OCI-LY1 (cell line): ENCODE results near the gene OGDHL.

ENCODE experiments used
- H2AFZ ChIP-seq: fragments of 200-600 bp; sonication (generic), shearing (Covaris generic); 2 replicates; pipeline ENCODE4 v1.6.0; 2014; ENCODE audit warnings: antibody characterized with exemption, mild to moderate bottlenecking, low read length
- H3F3A ChIP-seq: fragments of 200-600 bp; sonication (generic), shearing (Covaris generic); 2 replicates; pipeline ENCODE4 v1.6.0; 2014; ENCODE audit warnings: mild to moderate bottlenecking, antibody characterized with exemption, low read length, moderate library complexity; ENCODE audit not compliant: insufficient read depth
- H3K27ac ChIP-seq: fragments of 200-600 bp; sonication (generic); 2 replicates; pipeline ENCODE4 v1.5.1; 2014; ENCODE audit warnings: low read length, mixed run types, mild to moderate bottlenecking, low read depth; ENCODE audit not compliant: poor library complexity, severe bottlenecking
- H3K27me3 ChIP-seq: fragments of 200-600 bp; sonication (generic); 2 replicates; pipeline ENCODE4 v1.6.0; 2014; ENCODE audit warnings: antibody characterized with exemption, mild to moderate bottlenecking, low read length, moderate library complexity; ENCODE audit not compliant: insufficient read depth
- H3K36me3 ChIP-seq: fragments of 200-600 bp; sonication (generic); 2 replicates; pipeline ENCODE4 v1.6.1; 2014; ENCODE audit warnings: mild to moderate bottlenecking, antibody characterized with exemption, low read length, moderate library complexity, mixed read lengths; ENCODE audit not compliant: insufficient read depth
- H3K4me1 ChIP-seq: fragments of 200-600 bp; sonication (generic); 2 replicates; pipeline ENCODE4 v1.5.1; 2014; ENCODE audit warnings: mild to moderate bottlenecking, low read length, moderate library complexity; ENCODE audit not compliant: insufficient read depth, severe bottlenecking
- H3K4me2 ChIP-seq: fragments of 200-600 bp; sonication (generic), shearing (Covaris generic); 2 replicates; pipeline ENCODE4 v1.6.1; 2014; ENCODE audit warnings: low read length
- H3K4me3 ChIP-seq: fragments of 200-600 bp; sonication (generic); 2 replicates; pipeline ENCODE4 v1.5.1; 2014; ENCODE audit warnings: low read length, low read depth, mild to moderate bottlenecking, mixed read lengths; ENCODE audit not compliant: poor library complexity, severe bottlenecking
- H3K79me2 ChIP-seq: fragments of 200-600 bp; shearing (Covaris generic); 2 replicates; pipeline ENCODE4 v1.6.1; 2016; ENCODE audit warnings: mixed run types, low read length, mixed read lengths; ENCODE audit not compliant: insufficient read depth
- H3K9ac ChIP-seq: fragments of 200-600 bp; sonication (generic), shearing (Covaris generic); 2 replicates; pipeline ENCODE4 v1.6.1; 2014; ENCODE audit warnings: mild to moderate bottlenecking, low read length, mixed read lengths
- H3K9me2 ChIP-seq: fragments of 200-600 bp; sonication (generic), shearing (Covaris generic); 2 replicates; pipeline ENCODE4 v1.6.1; 2014; ENCODE audit warnings: low read depth, mild to moderate bottlenecking, low read length, mixed read lengths
- H3K9me3 ChIP-seq: fragments of 200-600 bp; shearing (Covaris generic); 2 replicates; pipeline ENCODE4 v1.6.1; 2014; ENCODE audit warnings: low read length, mixed read lengths
- H4K20me1 ChIP-seq: fragments of 200-600 bp; sonication (generic), shearing (Covaris generic); 2 replicates; pipeline ENCODE4 v1.6.0; 2016; ENCODE audit warnings: mild to moderate bottlenecking, low read length; ENCODE audit not compliant: insufficient read depth
- EZH2 ChIP-seq: fragments of 200-600 bp; sonication (generic), shearing (Covaris generic); IDR thresholded peaks from 2 replicates; pipeline ENCODE4 v1.8.0; 2017; ENCODE audit warnings: borderline replicate concordance, mixed run types, mild to moderate bottlenecking, antibody characterized with exemption, low read length, moderate library complexity, mixed read lengths
- TF ChIP-seq, protein P1 (sequence below): fragments of 200-600 bp; sonication (generic), shearing (Covaris generic); IDR thresholded peaks from 2 replicates; pipeline ENCODE4 v1.5.1; 2017; ENCODE audit warnings: mild to moderate bottlenecking, antibody characterized with exemption, low read length, moderate library complexity, mixed read lengths

OGDHL gene

GRCh38 chr10:49749144-49749543 is 13.0 kb downstream of the OGDHL start:
- TF ChIP-seq EZH2: no peak
- TF ChIP-seq, protein P1, sequence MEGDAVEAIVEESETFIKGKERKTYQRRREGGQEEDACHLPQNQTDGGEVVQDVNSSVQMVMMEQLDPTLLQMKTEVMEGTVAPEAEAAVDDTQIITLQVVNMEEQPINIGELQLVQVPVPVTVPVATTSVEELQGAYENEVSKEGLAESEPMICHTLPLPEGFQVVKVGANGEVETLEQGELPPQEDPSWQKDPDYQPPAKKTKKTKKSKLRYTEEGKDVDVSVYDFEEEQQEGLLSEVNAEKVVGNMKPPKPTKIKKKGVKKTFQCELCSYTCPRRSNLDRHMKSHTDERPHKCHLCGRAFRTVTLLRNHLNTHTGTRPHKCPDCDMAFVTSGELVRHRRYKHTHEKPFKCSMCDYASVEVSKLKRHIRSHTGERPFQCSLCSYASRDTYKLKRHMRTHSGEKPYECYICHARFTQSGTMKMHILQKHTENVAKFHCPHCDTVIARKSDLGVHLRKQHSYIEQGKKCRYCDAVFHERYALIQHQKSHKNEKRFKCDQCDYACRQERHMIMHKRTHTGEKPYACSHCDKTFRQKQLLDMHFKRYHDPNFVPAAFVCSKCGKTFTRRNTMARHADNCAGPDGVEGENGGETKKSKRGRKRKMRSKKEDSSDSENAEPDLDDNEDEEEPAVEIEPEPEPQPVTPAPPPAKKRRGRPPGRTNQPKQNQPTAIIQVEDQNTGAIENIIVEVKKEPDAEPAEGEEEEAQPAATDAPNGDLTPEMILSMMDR: no peak
- no peaks in the 10 kb centered on the region for H3F3A ChIP-seq
- H3K27me3 ChIP-seq: no peaks in the 10 kb centered on the region
- no peak overlapping the region for H3K4me2 ChIP-seq
- H3K9ac ChIP-seq: no peak overlapping the region
- H3K4me1 ChIP-seq: no peaks in the 10 kb centered on the region
- H4K20me1 ChIP-seq: no peaks in the 10 kb centered on the region
- no peaks in the 10 kb centered on the region for H3K9me2 ChIP-seq
- H2AFZ ChIP-seq: no peak overlapping the region
- H3K9me3 ChIP-seq: no peaks in the 10 kb centered on the region
- no peaks in the 10 kb centered on the region for H3K79me2 ChIP-seq
- H3K4me3 ChIP-seq: no peak overlapping the region
- H3K27ac ChIP-seq: no peak overlapping the region
- H3K36me3 ChIP-seq: no peaks in the 10 kb centered on the region

GRCh38 chr10:49748006-49748405 is 14.1 kb downstream of the OGDHL start:
- H3K4me2 ChIP-seq: no peak overlapping the region
- no peaks in the 10 kb centered on the region for H4K20me1 ChIP-seq
- H2AFZ ChIP-seq: no peak overlapping the region
- H3K27ac ChIP-seq: no peak overlapping the region
- no peaks in the 10 kb centered on the region for H3F3A ChIP-seq
- H3K4me3 ChIP-seq: no peak overlapping the region
- H3K9me2 ChIP-seq: no peaks in the 10 kb centered on the region
- no peaks in the 10 kb centered on the region for H3K27me3 ChIP-seq
- H3K79me2 ChIP-seq: no peaks in the 10 kb centered on the region
- H3K36me3 ChIP-seq: no peaks in the 10 kb centered on the region
- TF ChIP-seq, protein P1: no peak
- no peak for TF ChIP-seq EZH2
- H3K9me3 ChIP-seq: no peaks in the 10 kb centered on the region
- H3K4me1 ChIP-seq: no peaks in the 10 kb centered on the region
- H3K9ac ChIP-seq: no peak overlapping the region

GRCh38 chr10:49747303-49747646 is 14.8 kb downstream of the OGDHL start:
- no peaks in the 10 kb centered on the region for H3K79me2 ChIP-seq
- H3F3A ChIP-seq: no peaks in the 10 kb centered on the region
- no peaks in the 10 kb centered on the region for H4K20me1 ChIP-seq
- no peak overlapping the region for H3K9ac ChIP-seq
- no peaks in the 10 kb centered on the region for H3K36me3 ChIP-seq
- no peaks in the 10 kb centered on the region for H3K27me3 ChIP-seq
- H3K4me2 ChIP-seq: no peak overlapping the region
- H3K4me3 ChIP-seq: no peak overlapping the region
- TF ChIP-seq EZH2: no peak
- TF ChIP-seq, protein P1: no peak
- no peak overlapping the region for H3K27ac ChIP-seq
- H2AFZ ChIP-seq: no peak overlapping the region
- H3K4me1 ChIP-seq: no peaks in the 10 kb centered on the region
- H3K9me3 ChIP-seq: no peaks in the 10 kb centered on the region
- no peaks in the 10 kb centered on the region for H3K9me2 ChIP-seq
